Bronchial epithelial cell (primary cell): ENCODE results near the gene TOB2. TPM values are rescaled to one million over a fixed set of nuclear protein-coding genes. Genes with fewer than 3 reads are reported as not detected.

Source experiments
- DNase-seq: peaks from one replicate; pipeline ENCODE4 v3.0.0-alpha.2; 2010; ENCODE audit warnings: low read depth
- FAIRE-seq: peaks from 2 replicates; lab custom pipeline; 2011; peaks lifted over from hg19 to GRCh38; lab: Jason Lieb, UNC
- H3K27me3 ChIP-seq: 2 replicates; pipeline ENCODE4 v1.5.1; 2011; ENCODE audit warnings: low read length; ENCODE audit not compliant: control insufficient read depth, insufficient read depth
- H3K36me3 ChIP-seq: 2 replicates; pipeline ENCODE4 v1.5.1; 2011; ENCODE audit warnings: low read length; ENCODE audit not compliant: control insufficient read depth, insufficient read depth
- H3K4me3 ChIP-seq: 2 replicates; pipeline ENCODE4 v1.5.1; 2011; ENCODE audit warnings: mild to moderate bottlenecking, low read depth, low read length, control low read depth
- CTCF ChIP-seq: IDR thresholded peaks from 2 replicates; pipeline ENCODE4 v1.5.1; 2011; ENCODE audit warnings: mild to moderate bottlenecking, moderate library complexity, low read length, control low read depth, inconsistent platforms; ENCODE audit not compliant: insufficient read depth, severe bottlenecking
- total RNA-seq: library from RNA; depleted of rRNA; stranded (reverse); fragments of >200 nt; gene quantifications from 2 replicates; pipeline ENCODE4 v1.2.1, GENCODE V29; 2014

The TOB2 gene
- total RNA-seq, 1 donor from 2014 or later, result 6.3 TPM

- Histone ChIP-seq H3K4me3 (no peak overlapping the region), H3K27me3 (no peaks in the 10 kb centered on the region), H3K36me3 (no peaks in the 10 kb centered on the region)
- DNase-seq (no peak), FAIRE-seq (no peak)
- no peak for TF ChIP-seq CTCF
These were observed 38.4 kb upstream of the TOB2 start for GRCh38 chr22:41485033-41485432.

DNA sequence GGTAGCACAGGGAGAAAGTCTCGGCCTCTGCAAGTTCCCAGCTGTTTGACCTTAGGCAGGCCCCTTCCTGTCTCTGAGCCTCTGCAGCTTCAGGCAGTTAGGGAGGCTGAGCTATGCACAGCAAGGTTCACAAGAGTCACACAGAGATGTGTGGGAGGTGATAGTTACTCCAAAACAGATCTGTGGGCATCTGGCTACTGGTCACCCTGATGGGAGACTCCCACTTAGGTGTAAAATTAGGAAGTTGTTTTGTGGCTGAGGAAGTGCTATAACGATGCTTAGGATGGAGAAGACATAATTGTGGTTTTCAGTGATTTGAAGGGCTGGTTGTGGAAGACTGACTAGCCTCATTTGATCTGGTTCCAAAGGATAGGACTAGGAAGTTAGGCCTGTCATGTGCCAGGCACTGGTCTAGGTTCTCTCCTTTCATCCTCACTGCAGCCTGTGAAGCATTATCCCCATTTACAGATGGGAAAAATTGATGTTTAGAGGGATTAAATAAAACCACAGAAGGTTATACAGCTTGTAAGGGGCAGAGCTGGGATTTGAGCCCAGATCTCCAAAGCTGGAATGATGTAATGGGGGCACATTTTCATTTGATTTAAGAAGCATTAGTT is 35.8 kb upstream of the TOB2 start:
- Histone ChIP-seq H3K36me3 (peaks cover under 1% of the 10 kb centered on the region), H3K27me3 (no peaks in the 10 kb centered on the region), H3K4me3 (no peak overlapping the region)
- DNase-seq, result no peak
- peak; percentile 52 for FAIRE-seq
- TF ChIP-seq CTCF, result no peak

DNA sequence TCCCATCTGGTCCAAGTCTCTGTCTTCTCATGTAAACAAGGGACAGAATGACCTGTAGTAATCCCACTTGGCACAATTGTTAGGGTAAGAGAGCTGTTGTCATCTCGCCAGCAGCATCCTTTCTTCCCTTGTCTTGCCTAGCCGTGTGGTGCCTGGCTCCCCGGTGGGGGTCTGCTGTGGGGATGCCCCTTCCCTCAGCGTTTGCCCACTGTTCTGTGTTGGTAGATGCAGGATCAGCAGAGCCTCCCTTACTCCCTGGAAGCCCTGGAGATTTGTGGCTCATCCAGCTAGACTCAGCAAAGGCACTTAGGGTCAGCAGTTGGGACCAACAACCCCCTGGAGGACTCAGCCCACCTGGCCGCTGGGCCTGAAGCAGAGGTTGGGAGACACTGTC is 35.3 kb upstream of the TOB2 start:
- no peak for DNase-seq
- Histone ChIP-seq H3K36me3 (peaks cover 1% of the 10 kb centered on the region), H3K4me3 (no peak overlapping the region), H3K27me3 (no peaks in the 10 kb centered on the region)
- no peak for TF ChIP-seq CTCF
- no peak for FAIRE-seq

GRCh38 chr22:41481131-41481830 is 34.7 kb upstream of the TOB2 start:
- no peaks in the 10 kb centered on the region for H3K27me3 ChIP-seq
- peaks cover 1% of the 10 kb centered on the region for H3K36me3 ChIP-seq
- DNase-seq (no peak), FAIRE-seq (peak; percentile 7)
- no peak overlapping the region for H3K4me3 ChIP-seq
- no peak for TF ChIP-seq CTCF

GRCh38 chr22:41480397-41480735 is 33.8 kb upstream of the TOB2 start:
- Histone ChIP-seq H3K4me3 (no peak overlapping the region), H3K36me3 (peaks cover 1% of the 10 kb centered on the region), H3K27me3 (no peaks in the 10 kb centered on the region)
- FAIRE-seq, result no peak
- TF ChIP-seq CTCF, result no peak
- no peak for DNase-seq
